Measurements from ENCODE around the gene FST.

The FST gene

GRCh38 chr5:53520813-53521212, 40.4 kb downstream of the FST start:
- DNase-seq (ENCODE audit: low spot score) = no peak
